Measurements from ENCODE around the gene NEDD4L. TPM values are rescaled to one million over a fixed set of nuclear protein-coding genes. Genes with fewer than 3 reads are reported as not detected.

The NEDD4L gene
- total and polyA plus RNA-seq, 8 donors, result 45.0 to 113 (median 66.4) TPM

- no peaks in the 10 kb centered on the region for H3K9me3 ChIP-seq
- H3K27ac ChIP-seq, result no peak overlapping the region
- ATAC-seq (no peak), FAIRE-seq (no peak), DNase-seq (no peak)
- no peaks in the 10 kb centered on the region for H3K4me1 ChIP-seq
- peaks cover 2 to 56% (median 6%) of the 10 kb centered on the region in 3 donors for H3K36me3 ChIP-seq
- 92 to 94% methylated on average over 12 of the region's 12 CpGs for WGBS, 2 donors
- intact Hi-C loops (cut with DNase I), result loop anchor here in 1 of 3 donors (10.0 kb wide), 1 partner anchor 57 kb away; no protein-coding TSS in a partner anchor
- no peaks in the 10 kb centered on the region for H3K27me3 ChIP-seq
- H3K4me3 ChIP-seq, result no peak overlapping the region
- no peak for TF ChIP-seq CTCF (IDR thresholded peaks at IDR 0.05)
Measured at GRCh38 chr18:58381676-58382411, 337.8 kb downstream of the NEDD4L start.

- H3K36me3 ChIP-seq, result peaks cover 2 to 62% (median 6%) of the 10 kb centered on the region in 3 donors
- 88 to 92% methylated on average over 2 of the region's 2 CpGs for WGBS, 2 donors
Measured at GRCh38 chr18:58382446-58382845, 338.4 kb downstream of the NEDD4L start.

GRCh38 chr18:58385472-58385871 is 341.4 kb downstream of the NEDD4L start:
- no peak for TF ChIP-seq CTCF (IDR thresholded peaks at IDR 0.05)
- DNase-seq (no peak), FAIRE-seq (no peak), ATAC-seq (no peak)
- Histone ChIP-seq H3K4me1 (no peaks in the 10 kb centered on the region), H3K27me3 (no peaks in the 10 kb centered on the region), H3K27ac (no peak overlapping the region), H3K9me3 (no peaks in the 10 kb centered on the region), H3K4me3 (no peak overlapping the region), H3K36me3 (peaks cover 6 to 89% (median 13%) of the 10 kb centered on the region in 3 donors)
- intact Hi-C loops (cut with DNase I), result loop anchor here in 1 of 3 donors (10.0 kb wide), 1 partner anchor 61 kb away; no protein-coding TSS in a partner anchor
- 92 to 95% methylated on average over 13 of the region's 13 CpGs for WGBS, 2 donors

More at GRCh38 chr18:58382446-58382845, 338.4 kb downstream of the NEDD4L start:
- H3K4me3 ChIP-seq, result no peak overlapping the region
- no peaks in the 10 kb centered on the region for H3K9me3 ChIP-seq
- DNase-seq, result no peak
- intact Hi-C loops (cut with DNase I), result loop anchor here in 1 of 3 donors (10.0 kb wide), 1 partner anchor 58 kb away; no protein-coding TSS in a partner anchor
- no peak for FAIRE-seq
- no peaks in the 10 kb centered on the region for H3K27me3 ChIP-seq
- no peak for TF ChIP-seq CTCF (IDR thresholded peaks at IDR 0.05)
- no peak overlapping the region for H3K27ac ChIP-seq
- no peak for ATAC-seq
- no peaks in the 10 kb centered on the region for H3K4me1 ChIP-seq

- whole genome bisulfite sequencing, 2 donors, result 95 to 98% methylated on average over 14 of the region's 14 CpGs
- DNase-seq (peak in 1 of 6 donors; percentile 4), ATAC-seq (no peak), FAIRE-seq (no peak)
- Histone ChIP-seq H3K27me3 (no peaks in the 10 kb centered on the region), H3K27ac (no peak overlapping the region), H3K4me1 (no peaks in the 10 kb centered on the region), H3K9me3 (no peaks in the 10 kb centered on the region), H3K36me3 (peaks cover 6 to 94% (median 13%) of the 10 kb centered on the region in 3 donors), H3K4me3 (no peak overlapping the region)
- TF ChIP-seq CTCF (IDR thresholded peaks at IDR 0.05), result no peak
- intact Hi-C loops (cut with DNase I), result loop anchor here in 1 of 3 donors (10.0 kb wide), 1 partner anchor 62 kb away; no protein-coding TSS in a partner anchor
Measured at GRCh38 chr18:58386780-58387179, 342.8 kb downstream of the NEDD4L start.

GRCh38 chr18:58387716-58388115 is 343.7 kb downstream of the NEDD4L start:
- Histone ChIP-seq H3K27ac (no peak overlapping the region), H3K9me3 (no peaks in the 10 kb centered on the region), H3K4me3 (no peak overlapping the region), H3K27me3 (no peaks in the 10 kb centered on the region), H3K36me3 (peaks cover 6 to 96% (median 13%) of the 10 kb centered on the region in 3 donors), H3K4me1 (no peaks in the 10 kb centered on the region)
- intact Hi-C loops (cut with DNase I), result loop anchor here in 1 of 3 donors (10.0 kb wide), 1 partner anchor 63 kb away; no protein-coding TSS in a partner anchor
- no peak for TF ChIP-seq CTCF (IDR thresholded peaks at IDR 0.05)
- 93 to 95% methylated on average over 5 of the region's 5 CpGs for WGBS, 2 donors
- no peak for FAIRE-seq
- ATAC-seq, result no peak
- peak in 1 of 6 donors; percentile 5 for DNase-seq

All from pancreas (tissue), 10 donors.